Upper lobe of right lung (tissue), 1 donor: Measurements from ENCODE around the gene SYNE1. TPM values are rescaled to one million over a fixed set of nuclear protein-coding genes. Genes with fewer than 3 reads are reported as not detected.

ENCODE experiments used
- ATAC-seq: fragments of 200-7000 bp; cut with Tn5 transposase; one replicate; pipeline ENCODE4 v1.9.1; 2020; ENCODE audit warnings: mild to moderate bottlenecking, moderate library complexity
- DNase-seq: peaks from one replicate; pipeline ENCODE4 v3.0.0-alpha.2; 2020
- H3K27ac ChIP-seq: fragments of 200-600 bp; one replicate; pipeline ENCODE4 v1.8.0; 2022
- H3K27me3 ChIP-seq: fragments of 200-600 bp; one replicate; pipeline ENCODE4 v1.8.0; 2022; ENCODE audit warnings: mild to moderate bottlenecking
- H3K36me3 ChIP-seq: fragments of 200-600 bp; one replicate; pipeline ENCODE4 v1.8.0; 2022
- H3K4me1 ChIP-seq: fragments of 200-600 bp; one replicate; pipeline ENCODE4 v1.8.0; 2022
- H3K4me3 ChIP-seq: fragments of 200-600 bp; one replicate; pipeline ENCODE4 v1.8.0; 2022; ENCODE audit warnings: mild to moderate bottlenecking
- H3K9me3 ChIP-seq: fragments of 200-600 bp; one replicate; pipeline ENCODE4 v1.8.0; 2022
- CTCF ChIP-seq: fragments of 200-600 bp; IDR thresholded peaks from one replicate; pipeline ENCODE4 v1.8.0; 2022; ENCODE audit warnings: antibody characterized with exemption
- intact Hi-C: fragments of 100-400 bp; cut with DNase I; formaldehyde crosslinking; loops from one replicate; pipeline ENCODE4 v1.11.0; 2022
- total RNA-seq: library from RNA; stranded (reverse); fragmentation: NEBNext Ultra II Directional; extraction: Animal tissue kit (Norgen Biotek cat#: 25700); gene quantifications from one replicate; pipeline ENCODE4 v1.2.1, GENCODE V29; 2021
- donor health status: DM: no; HTN: yes; CAD: no; lungs with severe emphysema.

The SYNE1 gene
- total RNA-seq, 1 donor from 2014 or later = 168 TPM

GRCh38 chr6:152471456-152472265, 165.5 kb downstream of the SYNE1 start:
- Histone ChIP-seq H3K36me3 (no peaks in the 10 kb centered on the region), H3K9me3 (no peaks in the 10 kb centered on the region), H3K27ac (no peak overlapping the region), H3K4me1 (no peaks in the 10 kb centered on the region), H3K27me3 (no peaks in the 10 kb centered on the region), H3K4me3 (peak overlapping the region; percentile 16)
- TF ChIP-seq CTCF = no peak
- intact Hi-C loops = no loop called here
- DNase-seq (no peak), ATAC-seq (no peak)

GRCh38 chr6:152463164-152463563, 174.0 kb downstream of the SYNE1 start:
- intact Hi-C loops = no loop called here

GRCh38 chr6:152462716-152463115, 174.4 kb downstream of the SYNE1 start:
- DNase-seq = no peak

More at GRCh38 chr6:152463164-152463563, 174.0 kb downstream of the SYNE1 start:
- Histone ChIP-seq H3K4me3 (peak overlapping the region; percentile 27), H3K9me3 (no peaks in the 10 kb centered on the region), H3K36me3 (no peaks in the 10 kb centered on the region), H3K4me1 (no peaks in the 10 kb centered on the region), H3K27ac (no peak overlapping the region), H3K27me3 (no peaks in the 10 kb centered on the region)
- no peak for DNase-seq
- no peak for ATAC-seq
- TF ChIP-seq CTCF = no peak

GRCh38 chr6:152461556-152461955, 175.6 kb downstream of the SYNE1 start:
- DNase-seq (no peak), ATAC-seq (no peak)

More at GRCh38 chr6:152462716-152463115, 174.4 kb downstream of the SYNE1 start:
- Histone ChIP-seq H3K4me3 (peak overlapping the region; percentile 27), H3K27me3 (no peaks in the 10 kb centered on the region), H3K27ac (no peak overlapping the region), H3K9me3 (no peaks in the 10 kb centered on the region), H3K4me1 (no peaks in the 10 kb centered on the region), H3K36me3 (no peaks in the 10 kb centered on the region)
- intact Hi-C loops = no loop called here
- no peak for ATAC-seq
- no peak for TF ChIP-seq CTCF

More at GRCh38 chr6:152461556-152461955, 175.6 kb downstream of the SYNE1 start:
- H3K9me3 ChIP-seq = no peaks in the 10 kb centered on the region
- intact Hi-C loops = no loop called here
- no peaks in the 10 kb centered on the region for H3K4me1 ChIP-seq
- no peaks in the 10 kb centered on the region for H3K36me3 ChIP-seq
- H3K27ac ChIP-seq = no peak overlapping the region
- no peaks in the 10 kb centered on the region for H3K27me3 ChIP-seq
- H3K4me3 ChIP-seq = no peak overlapping the region
- TF ChIP-seq CTCF = no peak
